ENCODE measurements around the gene MROH9. TPM values are rescaled to one million over a fixed set of nuclear protein-coding genes. Genes with fewer than 3 reads are reported as not detected.

Gene MROH9
- total RNA-seq, 1 experiment from 2014 or later: not detected

- Histone ChIP-seq H2BK15ac (ENCODE audit: low read depth, low read length) (no peak overlapping the region), H3K23me2 (ENCODE audit: insufficient read length, low read depth, low read length, poor library complexity, severe bottlenecking) (no peaks in the 10 kb centered on the region), H3K27ac (ENCODE audit: insufficient read length, low read depth, low read length) (no peak overlapping the region), H2BK20ac (ENCODE audit: low read depth, low read length, poor library complexity, severe bottlenecking) (no peak overlapping the region), H3K4me2 (ENCODE audit: insufficient read depth, insufficient read length, low read length) (no peak overlapping the region), H2AK5ac (ENCODE audit: insufficient read length, low read length) (no peak overlapping the region), H3K56ac (ENCODE audit: insufficient read length, low read depth, low read length) (no peak overlapping the region), H2AFZ (ENCODE audit: low read length) (no peak overlapping the region), H2BK120ac (ENCODE audit: low read depth, low read length, poor library complexity, severe bottlenecking) (no peak overlapping the region), H2BK12ac (ENCODE audit: insufficient read length, low read depth, low read length) (no peak overlapping the region), H3K27me3 (ENCODE audit: insufficient read depth, low read length) (no peaks in the 10 kb centered on the region), H4K8ac (replicated peaks; ENCODE audit: insufficient read length, low read depth, low read length) (no peak overlapping the region), H3K4me1 (ENCODE audit: insufficient read depth, low read length) (no peaks in the 10 kb centered on the region), H3K23ac (ENCODE audit: insufficient read length, low read depth, low read length) (no peak overlapping the region), H3K4ac (ENCODE audit: low read depth, low read length) (no peak overlapping the region), H4K91ac (ENCODE audit: insufficient read length, low read depth, low read length) (no peak overlapping the region), H3K79me1 (ENCODE audit: insufficient read depth, low read depth, low read length, poor library complexity, severe bottlenecking) (no peaks in the 10 kb centered on the region), H2BK5ac (ENCODE audit: insufficient read length, low read length) (no peak overlapping the region), H3K9ac (ENCODE audit: extremely low read depth, insufficient read length, low read length) (no peak overlapping the region), H3K14ac (ENCODE audit: insufficient read depth, low read length) (no peak overlapping the region), H4K20me1 (ENCODE audit: control insufficient read depth, insufficient read depth, insufficient read length) (no peaks in the 10 kb centered on the region), H3T11ph (ENCODE audit: low read length) (no peak overlapping the region), H4K5ac (ENCODE audit: insufficient read length, low read depth, low read length) (no peak overlapping the region), H3K9me3 (ENCODE audit: control insufficient read depth, low read depth, low read length) (no peaks in the 10 kb centered on the region), H3K79me2 (ENCODE audit: insufficient read depth, low read length) (no peaks in the 10 kb centered on the region), H3K18ac (ENCODE audit: insufficient read length, low read depth, low read length) (no peak overlapping the region)
- Mint-ChIP-seq H3K27ac (no peak overlapping the region), H3K9me3 (no peaks in the 10 kb centered on the region; a peak in 1 of 5 replicates), H3K4me1 (no peaks in the 10 kb centered on the region), H3K36me3 (ENCODE audit: insufficient read depth in 1 of 3, low read depth in 3 of 3) (no peaks in the 10 kb centered on the region), H3K27me3 (ENCODE audit: low read depth) (no peaks in the 10 kb centered on the region; the same call in 1 of the 2 replicates), H3K4me3 (no peak overlapping the region)
- no peak for TF ChIP-seq CTCF (conservative IDR thresholded peaks at IDR 0.05)
- WGBS (ENCODE audit: extremely low coverage, insufficient read length, low lambda C conversion rate): no CpG with 5 or more reads among the region's 2 CpGs
- no peak for DNase-seq
Measured at GRCh38 chr1:171061425-171062143, 126.2 kb downstream of the MROH9 start.
